ENCODE measurements around the gene ZNRF3. TPM values are rescaled to one million over a fixed set of nuclear protein-coding genes. Genes with fewer than 3 reads are reported as not detected.
"Not testable (repeated sequence)": the region's sequence is repeated elsewhere in the genome, so short reads cannot be mapped to it uniquely, and the experiment has no call there.

The ZNRF3 gene
- polyA plus RNA-seq, 4 donors = 31.4 to 34.7 (median 33.1) TPM

GRCh38 chr22:29000641-29001040, 117.3 kb downstream of the ZNRF3 start:
- no peak for DNase-seq (ENCODE audit: low read depth in 4 of 4, low spot score in 3 of 4)

GRCh38 chr22:29002603-29003002, 119.2 kb downstream of the ZNRF3 start:
- no peak for DNase-seq (ENCODE audit: low read depth in 4 of 4, low spot score in 3 of 4)

- no peak for DNase-seq (ENCODE audit: low read depth in 4 of 4, low spot score in 3 of 4)
Measured at GRCh38 chr22:29003552-29003951, 120.2 kb downstream of the ZNRF3 start.

GRCh38 chr22:29003975-29004646, 120.7 kb downstream of the ZNRF3 start:
- DNase-seq (ENCODE audit: low read depth in 4 of 4, low spot score in 3 of 4) = no peak

GRCh38 chr22:29004647-29005371, 121.4 kb downstream of the ZNRF3 start:
- peak in 1 of 4 donors; percentile 65 for DNase-seq (ENCODE audit: low read depth in 4 of 4, low spot score in 3 of 4)

GRCh38 chr22:29005754-29006153, 122.4 kb downstream of the ZNRF3 start:
- not testable (repeated sequence) for DNase-seq (ENCODE audit: low read depth in 4 of 4, low spot score in 3 of 4)

- DNase-seq (ENCODE audit: low read depth in 4 of 4, low spot score in 3 of 4) = no peak
Measured at GRCh38 chr22:29006346-29006745, 123.0 kb downstream of the ZNRF3 start.

- DNase-seq (ENCODE audit: low read depth in 4 of 4, low spot score in 3 of 4) = no peak
Measured at GRCh38 chr22:29009148-29009547, 125.8 kb downstream of the ZNRF3 start.

- no peak for DNase-seq (ENCODE audit: low read depth in 4 of 4, low spot score in 3 of 4)
Measured at GRCh38 chr22:29011240-29012100, 128.1 kb downstream of the ZNRF3 start.

- DNase-seq (ENCODE audit: low read depth in 4 of 4, low spot score in 3 of 4) = no peak
Measured at GRCh38 chr22:29012101-29012433, 128.7 kb downstream of the ZNRF3 start.

GRCh38 chr22:29012952-29013351, 129.6 kb downstream of the ZNRF3 start:
- DNase-seq (ENCODE audit: low read depth in 4 of 4, low spot score in 3 of 4) = no peak

GRCh38 chr22:29014293-29014692, 130.9 kb downstream of the ZNRF3 start:
- DNase-seq (ENCODE audit: low read depth in 4 of 4, low spot score in 3 of 4) = no peak

GRCh38 chr22:29014773-29015172, 131.4 kb downstream of the ZNRF3 start:
- DNase-seq (ENCODE audit: low read depth in 4 of 4, low spot score in 3 of 4) = no peak

- DNase-seq (ENCODE audit: low read depth in 4 of 4, low spot score in 3 of 4) = no peak
Measured at GRCh38 chr22:29016067-29016938, 132.9 kb downstream of the ZNRF3 start.

GRCh38 chr22:29018293-29019189, 135.2 kb downstream of the ZNRF3 start:
- DNase-seq (ENCODE audit: low read depth in 4 of 4, low spot score in 3 of 4) = no peak

- no peak for DNase-seq (ENCODE audit: low read depth in 4 of 4, low spot score in 3 of 4)
Measured at GRCh38 chr22:29022101-29022817, 138.9 kb downstream of the ZNRF3 start.

GRCh38 chr22:29023172-29023796, 139.9 kb downstream of the ZNRF3 start:
- DNase-seq (ENCODE audit: low read depth in 4 of 4, low spot score in 3 of 4) = no peak

GRCh38 chr22:29026579-29026978, 143.2 kb downstream of the ZNRF3 start:
- DNase-seq (ENCODE audit: low read depth in 4 of 4, low spot score in 3 of 4) = no peak
